ENCODE data around the gene TMCC2.

TMCC2 gene

DNA sequence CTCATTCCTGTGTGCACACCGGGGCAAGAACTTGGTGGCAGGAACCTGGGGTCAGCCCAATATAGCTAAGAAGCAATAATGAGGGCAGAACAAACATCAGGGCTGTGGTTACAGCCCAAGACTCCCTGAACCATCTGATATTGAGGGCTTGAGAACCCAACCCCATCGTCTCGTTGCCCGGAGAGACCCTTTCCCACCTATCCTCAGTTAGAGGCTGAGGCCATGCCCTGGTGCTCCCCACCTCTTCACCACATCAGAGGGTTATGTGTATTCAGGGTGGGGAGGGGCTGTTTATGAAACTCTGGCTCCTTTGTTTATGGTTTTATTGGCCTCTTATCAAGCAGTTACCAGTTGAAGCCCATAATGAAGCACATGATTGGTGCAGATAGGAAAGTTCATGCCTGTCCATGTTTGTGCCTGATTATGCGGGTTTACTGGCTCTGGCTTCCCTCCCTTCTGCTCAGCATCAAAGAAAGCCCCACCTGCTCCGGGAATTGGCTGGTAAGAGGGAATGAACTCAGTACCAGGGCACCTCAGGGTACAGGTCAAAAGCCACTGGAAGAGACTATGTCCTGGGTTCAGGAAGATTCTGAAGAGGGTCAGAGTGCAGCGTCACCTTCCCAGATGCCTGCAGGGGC, 79.3 kb downstream of the TMCC2 start:
- no peak for DNase-seq

DNA sequence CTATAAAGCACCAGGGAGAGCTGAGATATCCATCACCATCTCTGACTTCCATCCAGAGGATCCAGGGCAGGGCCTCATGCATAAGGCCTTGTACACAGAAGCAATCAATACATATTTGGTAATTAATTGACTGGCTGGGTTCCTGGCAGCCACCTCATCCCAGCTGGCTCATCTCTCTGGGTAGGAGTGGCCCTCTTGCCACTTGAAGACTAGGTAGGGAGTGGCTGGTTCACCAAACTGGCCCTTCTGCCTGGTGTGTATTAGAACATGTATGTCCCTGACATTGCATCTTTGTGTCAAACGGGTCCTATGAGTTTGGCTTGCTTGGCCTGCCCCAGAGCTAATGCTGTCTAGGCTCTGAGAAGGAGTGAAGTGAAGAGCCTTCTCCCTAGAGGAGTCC, 82.0 kb downstream of the TMCC2 start:
- no peak for DNase-seq

DNA sequence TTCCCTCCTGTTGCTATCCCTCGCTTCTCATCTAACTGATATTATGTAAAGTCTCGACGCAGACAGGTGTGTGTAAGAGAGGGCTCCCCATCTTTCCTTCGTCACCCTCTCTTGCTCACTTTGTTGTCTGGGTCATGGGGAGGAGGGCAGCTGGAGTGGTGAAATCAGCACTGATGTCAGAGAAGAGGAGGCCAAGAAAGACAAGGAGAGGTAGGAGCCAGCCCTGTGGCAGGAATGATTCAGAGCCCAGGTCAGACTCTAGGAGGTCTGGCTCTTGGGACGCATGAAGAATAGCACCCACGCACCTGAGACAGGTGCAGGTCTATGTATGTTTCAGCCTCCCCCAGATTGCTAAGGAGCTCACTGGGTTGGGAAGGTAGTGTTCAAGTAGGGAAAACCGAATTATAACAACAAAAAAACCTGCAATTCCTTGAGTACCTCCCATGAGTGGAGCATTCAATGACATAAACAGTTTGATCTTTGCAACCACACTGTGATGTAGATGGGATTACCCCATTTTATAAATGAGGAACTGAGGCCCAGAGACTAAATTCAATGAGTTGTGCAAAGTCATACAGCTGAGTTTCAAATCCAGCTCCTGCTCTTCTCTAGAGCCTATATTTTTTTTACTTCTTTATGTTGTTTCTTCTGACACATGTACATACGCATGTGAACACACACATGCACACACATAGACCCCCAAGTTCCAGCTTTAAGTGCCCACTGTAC, 83.4 kb downstream of the TMCC2 start:
- no peak for DNase-seq

DNA sequence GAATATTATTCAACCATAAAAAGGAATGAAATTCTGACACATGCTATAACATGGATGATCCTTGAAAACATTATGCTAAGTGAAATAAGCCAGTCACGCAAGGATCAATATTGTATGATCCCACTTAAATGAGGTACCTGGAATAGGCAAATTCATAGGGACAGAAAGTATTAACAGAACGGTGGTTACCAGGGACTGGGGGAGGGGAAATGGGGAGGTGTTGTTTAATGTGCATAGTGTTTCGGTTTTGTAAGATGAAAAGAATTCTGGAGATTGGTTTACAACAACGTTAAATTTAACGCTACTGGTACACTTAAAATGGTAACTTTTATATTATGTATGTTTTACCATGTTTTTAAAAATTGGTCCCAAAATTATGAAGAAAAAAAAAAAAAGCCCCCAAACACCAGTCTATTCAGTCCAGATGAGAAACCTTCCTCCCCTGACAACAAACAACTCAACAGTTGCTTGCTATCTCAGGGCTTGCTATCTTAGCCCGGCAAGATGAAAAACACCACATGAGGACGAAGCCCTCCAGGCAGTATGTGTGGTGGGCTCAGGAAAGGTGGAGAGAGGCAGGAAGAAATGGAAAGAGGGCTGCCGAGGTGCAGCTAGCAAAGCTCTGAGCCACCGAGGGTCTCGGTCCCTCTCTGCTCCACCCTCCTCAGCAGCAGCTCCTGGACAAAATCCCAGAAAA, 85.3 kb downstream of the TMCC2 start:
- DNase-seq, result peak; percentile 11

DNA sequence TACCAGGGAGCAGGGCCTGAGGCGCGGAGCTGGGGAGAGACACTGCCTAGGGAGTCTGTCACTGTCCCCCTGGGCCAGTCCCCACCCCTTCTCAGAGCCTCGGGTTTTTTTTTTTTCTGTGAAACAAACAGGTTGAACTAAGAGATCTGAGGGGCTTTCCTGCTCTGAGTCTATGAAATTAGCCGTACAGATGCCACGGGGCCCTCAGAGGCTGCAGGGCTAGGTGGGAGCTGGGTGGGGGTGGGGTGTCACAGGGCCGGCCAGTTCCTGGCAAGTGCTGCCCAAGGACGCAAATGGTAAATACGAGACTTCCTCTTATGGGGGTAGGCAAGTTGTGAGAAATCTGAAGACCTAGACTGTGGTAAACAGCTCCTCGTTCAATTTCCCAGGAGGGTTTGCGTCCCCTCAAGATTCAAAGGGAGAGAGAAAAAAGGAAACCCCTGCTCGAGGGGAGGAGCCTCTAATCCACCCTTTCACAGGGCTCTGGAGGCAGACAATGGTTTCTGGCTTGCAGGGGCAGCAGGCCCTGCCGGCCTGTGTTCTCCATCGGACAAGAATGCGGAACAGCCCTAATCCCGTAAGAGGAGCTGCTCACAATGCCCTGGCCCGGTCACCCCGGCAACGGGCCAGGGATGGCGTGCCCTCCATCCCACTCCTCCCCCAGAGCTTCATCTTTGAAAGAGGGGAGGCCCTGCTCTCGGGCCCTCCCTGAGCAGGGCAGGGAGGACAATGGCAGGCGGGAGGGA, 86.0 kb downstream of the TMCC2 start:
- peak; percentile 44 for DNase-seq

DNA sequence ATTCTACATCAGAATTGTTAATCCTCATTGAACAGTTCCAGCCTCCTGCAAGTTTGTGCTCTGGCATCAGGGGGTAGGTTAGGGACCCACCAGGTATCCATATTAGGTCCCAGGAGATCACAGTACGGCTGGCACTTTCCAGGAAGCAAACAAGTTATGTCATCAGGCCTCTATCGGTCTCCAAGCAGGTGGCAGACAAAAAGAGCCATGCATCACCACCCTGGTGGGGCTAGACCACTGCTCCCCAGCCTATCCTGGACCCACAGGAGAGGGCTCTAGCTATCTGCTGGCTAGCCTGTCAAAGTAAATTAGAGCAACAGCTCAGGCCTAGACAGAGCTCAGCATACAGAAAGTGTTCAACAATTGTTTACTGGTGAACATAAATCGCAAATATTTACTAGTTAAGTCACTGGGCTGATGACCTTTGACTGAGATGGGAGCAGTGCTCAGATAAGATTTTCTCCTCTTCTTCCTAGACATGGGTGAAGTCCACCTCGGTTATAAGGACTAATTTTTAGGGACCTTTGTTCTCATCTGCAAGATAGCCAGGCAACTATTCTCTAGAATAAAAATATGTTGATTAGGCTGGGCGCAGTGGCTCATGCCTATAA, 87.4 kb downstream of the TMCC2 start:
- DNase-seq, result no peak

DNA sequence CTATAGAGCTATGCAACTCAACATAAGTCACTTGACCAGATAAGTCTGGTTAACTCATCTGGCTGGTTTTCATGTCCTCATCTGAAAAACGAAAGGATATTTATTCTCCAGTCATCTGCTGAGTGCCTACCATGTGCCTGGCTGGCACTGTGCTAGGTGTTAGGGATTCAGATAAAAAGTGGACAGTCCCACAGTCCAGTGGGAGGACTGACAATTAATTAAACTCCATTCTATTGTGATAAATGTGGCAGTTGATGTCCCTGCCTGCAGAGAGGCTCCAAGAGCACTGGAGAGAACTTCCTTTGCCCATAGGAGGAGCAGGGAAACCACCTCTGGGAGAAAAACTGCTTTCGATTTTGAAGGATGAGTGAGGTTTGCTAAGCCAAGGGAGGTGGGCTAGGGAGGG, 88.4 kb downstream of the TMCC2 start:
- no peak for DNase-seq

DNA sequence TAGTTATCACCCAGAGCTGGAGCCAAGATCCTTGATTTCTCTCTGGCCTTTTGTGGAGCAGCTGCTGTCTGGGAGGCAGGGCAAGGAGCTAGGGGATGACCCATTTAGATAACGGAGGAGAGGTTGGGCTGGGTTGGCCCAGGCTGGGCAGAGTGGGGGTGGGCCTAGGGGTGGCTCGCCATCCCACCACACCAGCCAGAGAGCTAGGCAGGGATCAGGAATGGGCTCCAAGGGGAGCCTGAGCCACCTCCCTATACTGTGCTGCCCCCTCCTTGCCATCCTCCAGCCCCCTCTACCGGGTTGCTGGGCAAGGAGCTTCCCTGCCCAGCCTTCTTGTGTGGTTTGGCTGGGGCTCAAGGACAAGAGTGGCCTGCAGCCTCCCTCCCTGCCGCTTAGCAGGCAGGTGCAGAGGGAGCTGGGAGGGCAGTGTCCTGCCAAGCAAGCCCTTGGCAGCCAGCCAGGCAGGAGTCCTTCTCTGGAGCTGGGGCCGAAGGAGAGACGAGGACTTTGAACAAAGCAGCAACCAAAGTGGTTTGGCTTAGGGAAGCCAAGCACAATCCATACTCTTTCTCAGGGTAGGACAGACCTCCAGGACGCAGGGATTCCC, 89.7 kb downstream of the TMCC2 start:
- no peak for DNase-seq

DNA sequence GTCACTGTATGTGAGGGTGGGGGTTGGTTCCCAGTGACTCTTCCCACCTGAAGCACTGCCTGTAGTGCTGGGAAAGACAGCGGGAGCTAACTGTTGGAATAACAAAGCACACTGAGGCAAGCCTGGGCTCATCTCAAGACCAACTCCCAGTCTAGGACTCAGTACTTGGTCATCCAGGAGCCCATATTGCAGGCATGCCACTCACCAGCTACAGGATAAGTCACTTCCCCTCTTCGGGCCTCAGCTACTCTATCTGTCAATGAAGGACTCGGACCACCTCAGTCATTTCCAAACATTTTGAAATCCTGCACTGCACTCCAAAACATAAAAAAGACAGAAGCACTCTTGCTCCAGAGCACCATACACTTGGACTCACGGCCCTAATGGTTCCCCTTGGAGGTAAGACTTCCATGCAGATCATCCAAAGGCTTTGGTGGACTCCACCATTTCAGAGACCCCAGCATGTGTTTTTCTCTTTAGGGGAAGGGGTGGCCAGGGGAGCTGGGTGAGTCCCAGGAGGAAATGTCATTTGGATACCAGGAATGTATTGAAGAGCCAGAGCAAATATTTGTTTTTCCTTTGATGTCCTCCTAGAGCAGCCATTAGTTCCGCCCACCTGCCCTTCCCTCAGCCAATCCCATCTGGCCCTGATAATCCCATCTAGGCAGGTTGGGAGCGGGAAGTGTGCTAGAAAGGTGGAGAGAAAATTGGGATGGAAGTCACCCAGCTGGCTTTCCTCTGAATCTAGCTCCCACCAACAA, 90.7 kb downstream of the TMCC2 start:
- no peak for DNase-seq

DNA sequence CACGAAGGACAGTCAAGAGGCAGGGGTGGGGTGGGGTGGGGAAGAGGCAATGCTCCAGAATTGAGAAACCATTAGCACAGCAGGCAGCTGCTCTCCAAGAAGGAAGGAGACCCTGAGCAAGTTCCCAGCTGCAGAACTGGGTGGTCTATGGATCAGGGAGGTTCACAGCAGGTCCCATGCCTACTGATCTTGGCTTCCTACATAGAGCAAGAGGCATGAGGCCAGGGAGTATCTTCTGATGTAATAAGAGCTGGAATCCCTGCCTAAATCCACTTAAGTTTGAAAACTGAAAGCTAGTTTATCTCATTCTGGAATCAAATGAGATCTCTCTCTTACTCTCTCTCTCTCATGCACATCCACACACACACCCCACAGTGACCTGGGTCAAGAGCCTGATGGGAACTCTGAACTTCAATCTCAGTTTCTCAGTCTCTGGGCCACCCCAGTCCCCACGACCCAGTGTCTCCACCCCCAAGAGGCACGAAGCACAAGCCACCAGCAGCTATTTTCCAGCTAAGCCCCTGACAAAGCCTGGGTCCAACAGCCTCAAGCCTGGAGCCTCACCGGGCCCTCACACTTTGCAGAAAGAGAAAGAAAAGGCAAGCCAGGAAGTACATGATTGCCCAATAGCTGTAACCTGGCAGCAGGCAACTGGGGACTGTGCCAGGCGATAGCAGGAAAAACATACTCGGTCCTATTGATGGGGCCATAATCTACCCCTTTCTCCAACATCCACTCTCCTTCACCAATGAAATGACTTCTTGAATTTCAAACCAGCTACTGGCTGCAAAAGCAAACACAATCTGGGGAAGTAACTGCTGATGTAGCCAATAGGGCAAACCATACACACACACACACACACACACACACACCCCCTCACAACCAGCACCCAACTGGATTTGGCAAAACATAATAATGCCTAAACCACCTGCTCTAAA, 91.6 kb downstream of the TMCC2 start:
- DNase-seq, result peak; percentile 20

DNA sequence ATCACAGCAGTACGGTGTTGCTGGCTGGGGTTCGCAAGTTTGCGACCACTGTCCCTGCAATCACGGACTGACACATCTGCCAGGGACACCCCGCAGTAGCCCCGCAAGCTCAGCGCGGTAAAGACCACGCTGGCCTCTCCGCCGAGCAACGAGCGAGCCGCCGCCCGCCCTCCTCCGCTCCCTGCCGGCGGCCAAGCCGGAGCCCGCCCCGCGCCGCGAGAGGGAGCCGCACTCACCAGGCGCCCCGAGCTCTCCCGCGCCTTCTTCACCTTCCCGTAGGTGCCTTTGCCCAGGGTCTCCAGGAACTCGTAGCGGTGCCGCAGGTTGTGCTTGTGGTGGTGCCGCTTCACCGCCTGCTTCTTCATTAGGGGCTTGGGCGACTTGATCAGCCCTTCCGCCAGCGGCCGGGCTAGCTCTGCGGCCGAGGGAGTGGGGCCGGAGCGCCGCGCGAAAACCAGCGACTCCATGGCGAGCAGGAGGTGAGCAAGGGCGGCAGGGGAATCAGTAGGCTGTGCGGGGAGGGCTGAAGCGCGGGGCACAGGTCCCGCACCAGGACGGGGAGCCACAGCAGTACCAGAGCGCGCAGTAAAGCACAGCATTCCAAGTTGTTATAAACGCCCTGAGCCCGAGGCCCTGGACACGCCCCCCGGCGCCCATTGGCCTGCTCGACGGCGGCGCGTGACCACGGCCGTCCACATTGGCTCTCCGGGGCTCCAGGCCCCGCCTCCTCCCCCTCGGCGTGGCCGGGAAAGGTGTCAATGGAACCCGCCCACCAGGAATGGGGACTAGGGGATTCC, 93.6 kb downstream of the TMCC2 start, which contains the start of gene NUAK2:
TSS of gene NUAK2 (minus strand) at position 584 of the 797 bp plus-strand sequence. CDS start at position 467, 117 bp downstream.
- DNase-seq, result peak; percentile 88

DNA sequence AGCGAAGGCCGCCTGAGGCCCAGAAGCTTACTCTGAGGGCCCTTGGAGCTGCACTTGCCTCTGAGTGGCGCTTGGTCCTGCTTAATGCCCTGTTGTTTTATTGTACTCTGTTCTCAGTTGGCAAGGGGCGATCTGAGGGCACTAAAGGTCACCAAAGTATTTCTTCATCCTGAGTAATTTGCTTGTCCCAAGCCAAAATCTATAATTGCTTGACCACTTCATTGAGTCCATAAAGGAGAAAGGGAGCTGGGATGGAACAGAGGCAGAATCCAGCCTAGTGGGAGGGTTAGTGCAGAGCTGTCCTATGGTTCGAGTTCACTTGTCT, 94.2 kb downstream of the TMCC2 start:
- no peak for DNase-seq

All from stimulated activated CD4-positive, alpha-beta T cell treated with anti-CD3 and anti-CD28 coated beads, Interleukin-4, amount 100 ng/mL, for 1 hour (primary cell).